ENCODE measurements around the gene AGBL5. TPM values are rescaled to one million over a fixed set of nuclear protein-coding genes. Genes with fewer than 3 reads are reported as not detected.
A peak's percentile ranks its signal among the peaks of the same experiment; 100 is the strongest.
"Not testable (repeated sequence)": the region's sequence is repeated elsewhere in the genome, so short reads cannot be mapped to it uniquely, and the experiment has no call there.

AGBL5 gene
- total RNA-seq, 1 donor from 2014 or later, result 6.8 TPM

- ATAC-seq (ENCODE audit: poor library complexity) (no peak), DNase-seq (no peak)
- intact Hi-C loops (cut with DNase I), result no loop called here
Observed at GRCh38 chr2:27070653-27071276, 19.3 kb downstream of the AGBL5 start.

- intact Hi-C loops (cut with DNase I), result no loop called here
- peak; percentile 97 for DNase-seq
- ATAC-seq (ENCODE audit: poor library complexity), result peak; percentile 96
Observed at GRCh38 chr2:27071277-27071989, 20.0 kb downstream of the AGBL5 start, which contains the start of gene OST4. Gene OST4 (minus strand): TSS chr2:27071654.

GRCh38 chr2:27071990-27072830 is 20.7 kb downstream of the AGBL5 start:
- ATAC-seq (ENCODE audit: poor library complexity), result peak; percentile 38
- peak; percentile 88 for DNase-seq
- intact Hi-C loops (cut with DNase I), result no loop called here

- intact Hi-C loops (cut with DNase I), result no loop called here
- no peak for DNase-seq
- ATAC-seq (ENCODE audit: poor library complexity), result no peak
Observed at GRCh38 chr2:27072920-27073319, 21.5 kb downstream of the AGBL5 start.

- DNase-seq, result no peak
- intact Hi-C loops (cut with DNase I), result no loop called here
- no peak for ATAC-seq (ENCODE audit: poor library complexity)
Observed at GRCh38 chr2:27073782-27074181, 22.3 kb downstream of the AGBL5 start.

- DNase-seq (peak; percentile 81), ATAC-seq (ENCODE audit: poor library complexity) (no peak)
- intact Hi-C loops (cut with DNase I), result no loop called here
Observed at GRCh38 chr2:27074738-27075565, 23.5 kb downstream of the AGBL5 start.

- ATAC-seq (ENCODE audit: poor library complexity); intact Hi-C loops (cut with DNase I): not testable (repeated sequence)
- DNase-seq, result peak; percentile 11
Observed at GRCh38 chr2:27075566-27075871, 24.1 kb downstream of the AGBL5 start.

- DNase-seq (no peak), ATAC-seq (ENCODE audit: poor library complexity) (no peak)
- intact Hi-C loops (cut with DNase I), result no loop called here
Observed at GRCh38 chr2:27076323-27076722, 24.9 kb downstream of the AGBL5 start.

GRCh38 chr2:27077231-27077630 is 25.8 kb downstream of the AGBL5 start:
- ATAC-seq (ENCODE audit: poor library complexity), result no peak
- intact Hi-C loops (cut with DNase I), result no loop called here
- DNase-seq, result peak; percentile 27

- DNase-seq (peak; percentile 90), ATAC-seq (ENCODE audit: poor library complexity) (peak; percentile 74)
- intact Hi-C loops (cut with DNase I), result no loop called here
Observed at GRCh38 chr2:27078267-27079194, 27.1 kb downstream of the AGBL5 start, which contains the start of gene EMILIN1. Gene EMILIN1 (plus strand): TSS chr2:27078615. CDS start chr2:27079066, 451 bp downstream.

GRCh38 chr2:27079233-27080139 is 28.0 kb downstream of the AGBL5 start:
- ATAC-seq (ENCODE audit: poor library complexity) (no peak), DNase-seq (peak; percentile 36)
- intact Hi-C loops (cut with DNase I), result loop anchor here (10.0 kb wide), 1 partner anchor 45 kb away; the partner anchor contains the start of gene TMEM214

GRCh38 chr2:27080140-27080469 is 28.6 kb downstream of the AGBL5 start:
- peak; percentile 39 for DNase-seq
- no peak for ATAC-seq (ENCODE audit: poor library complexity)
- intact Hi-C loops (cut with DNase I), result loop anchor here (10.0 kb wide), 1 partner anchor 45 kb away; the partner anchor contains the start of gene TMEM214

GRCh38 chr2:27080603-27080936 is 29.1 kb downstream of the AGBL5 start:
- intact Hi-C loops (cut with DNase I), result loop anchor here (10.0 kb wide), 1 partner anchor 46 kb away; the partner anchor contains the start of gene TMEM214
- DNase-seq (peak; percentile 45), ATAC-seq (ENCODE audit: poor library complexity) (no peak)

GRCh38 chr2:27081984-27082772 is 30.7 kb downstream of the AGBL5 start:
- DNase-seq (peak; percentile 39), ATAC-seq (ENCODE audit: poor library complexity) (no peak)
- intact Hi-C loops (cut with DNase I), result loop anchor here (10.0 kb wide), 1 partner anchor 47 kb away; the partner anchor contains the start of gene TMEM214

GRCh38 chr2:27082773-27083409 is 31.4 kb downstream of the AGBL5 start:
- ATAC-seq (ENCODE audit: poor library complexity), result no peak
- intact Hi-C loops (cut with DNase I), result loop anchor here (10.0 kb wide), 1 partner anchor 48 kb away; the partner anchor contains the start of gene TMEM214
- peak; percentile 39 for DNase-seq
